ENCODE results near the gene PRSS56.

The PRSS56 gene

DNA sequence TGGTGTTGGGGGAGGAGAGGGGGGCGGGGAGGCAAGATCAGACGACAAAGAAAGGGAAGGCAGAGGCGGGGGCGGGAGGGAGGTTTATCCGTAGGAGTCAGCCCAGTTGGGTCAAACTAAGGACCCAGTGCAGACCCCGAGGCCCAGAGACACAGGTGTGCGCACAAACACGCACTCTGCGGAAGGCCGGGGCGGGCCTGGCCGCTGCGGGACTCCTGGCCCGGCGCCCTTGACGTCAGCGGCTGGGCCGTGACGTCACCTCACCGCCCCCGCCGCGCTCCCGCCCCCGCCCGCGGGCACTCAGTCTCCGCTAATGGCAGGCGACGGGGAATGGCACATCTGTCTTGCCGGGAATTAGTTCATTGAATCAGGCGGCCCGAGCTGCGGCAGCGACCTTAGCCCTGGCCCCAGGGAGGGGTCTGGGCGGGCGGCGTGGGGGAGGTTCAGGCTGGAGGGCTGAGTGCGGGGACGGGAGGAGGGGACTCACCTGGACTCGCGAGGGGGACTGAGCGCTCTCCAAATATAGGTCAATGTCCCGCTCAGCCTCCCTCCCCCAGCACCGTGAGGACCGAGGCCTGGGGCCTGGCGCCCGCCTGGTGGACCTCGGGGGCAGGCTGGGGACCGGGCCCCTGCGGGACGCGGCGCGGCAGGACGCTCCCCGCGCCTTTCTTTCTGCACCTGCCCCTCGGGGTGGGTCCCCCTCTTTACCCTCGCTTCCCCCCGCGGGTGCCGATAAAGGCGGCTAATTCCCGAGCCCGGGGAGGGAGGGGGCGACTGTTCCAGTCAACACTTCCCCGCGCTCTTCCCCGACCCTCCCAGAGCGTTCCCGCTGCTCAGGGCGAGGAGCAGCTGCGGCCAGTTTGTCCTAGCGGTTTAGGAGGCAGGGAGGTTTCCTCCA lies 17.0 kb upstream of the PRSS56 start:
- peak; percentile 50 for DNase-seq

DNA sequence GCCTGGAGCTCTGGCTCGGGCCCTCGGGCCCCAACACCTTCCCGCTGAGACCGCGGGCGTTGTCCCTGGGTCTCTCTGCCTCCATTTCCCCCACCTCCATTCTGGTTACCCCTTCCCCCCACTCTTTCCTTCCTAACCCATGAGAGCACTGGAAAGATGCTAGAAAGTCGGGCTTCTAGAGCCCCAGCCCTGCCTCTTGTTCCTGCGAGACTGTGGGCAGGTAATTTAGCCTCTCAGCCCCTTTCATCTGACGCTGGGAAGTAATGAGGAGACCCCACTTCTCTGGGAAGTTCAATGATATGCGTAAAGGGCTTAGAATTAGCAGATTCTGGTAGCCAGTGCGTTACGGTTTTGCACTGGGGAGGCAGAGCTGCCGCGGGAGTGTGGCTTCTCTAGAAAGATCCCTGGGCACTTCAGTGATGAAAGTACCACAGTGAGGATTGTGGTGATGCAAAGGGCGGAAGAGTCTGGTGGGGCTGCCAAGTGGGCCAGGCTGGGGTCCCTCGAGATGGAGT lies 16.3 kb upstream of the PRSS56 start:
- DNase-seq = no peak

DNA sequence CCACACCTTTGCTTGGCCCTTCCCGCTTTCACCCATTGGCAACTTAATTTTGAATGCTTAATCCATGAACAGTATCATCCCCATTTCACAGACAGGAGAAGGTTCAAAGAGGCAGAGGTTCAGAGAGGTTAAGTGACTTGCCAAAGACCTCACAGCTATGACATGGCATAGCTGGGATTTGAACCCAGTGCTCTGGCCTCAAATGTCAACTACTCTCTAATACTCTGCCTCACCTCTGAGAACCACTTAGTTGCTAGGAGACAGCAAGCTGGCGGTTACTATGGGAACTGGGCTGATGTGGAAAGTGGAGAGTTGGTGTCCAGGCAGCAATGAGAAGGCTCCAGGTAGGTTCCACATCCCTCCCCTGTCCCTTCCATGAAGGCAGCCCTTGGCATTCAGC lies 15.8 kb upstream of the PRSS56 start:
- no peak for DNase-seq

DNA sequence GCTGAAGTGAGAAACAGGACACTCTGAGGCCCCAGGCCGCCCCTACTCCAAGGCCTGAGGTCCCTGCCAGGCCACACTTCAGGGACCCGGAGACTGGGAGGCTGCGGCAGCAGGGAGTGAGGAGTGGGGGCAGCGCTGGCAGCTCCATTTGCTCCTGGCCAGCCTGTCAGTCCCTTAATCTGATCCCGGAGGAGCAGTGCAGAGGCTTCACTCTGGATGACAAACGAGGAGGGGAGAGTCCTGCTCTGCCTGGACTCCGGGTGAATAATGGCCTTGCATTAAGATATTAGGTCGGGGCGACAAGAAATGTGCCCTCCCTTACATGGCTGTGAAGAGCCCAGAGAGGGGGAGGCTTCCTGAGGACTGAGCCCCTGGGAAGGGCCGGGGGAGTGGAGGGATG lies 14.3 kb upstream of the PRSS56 start:
- DNase-seq = no peak

DNA sequence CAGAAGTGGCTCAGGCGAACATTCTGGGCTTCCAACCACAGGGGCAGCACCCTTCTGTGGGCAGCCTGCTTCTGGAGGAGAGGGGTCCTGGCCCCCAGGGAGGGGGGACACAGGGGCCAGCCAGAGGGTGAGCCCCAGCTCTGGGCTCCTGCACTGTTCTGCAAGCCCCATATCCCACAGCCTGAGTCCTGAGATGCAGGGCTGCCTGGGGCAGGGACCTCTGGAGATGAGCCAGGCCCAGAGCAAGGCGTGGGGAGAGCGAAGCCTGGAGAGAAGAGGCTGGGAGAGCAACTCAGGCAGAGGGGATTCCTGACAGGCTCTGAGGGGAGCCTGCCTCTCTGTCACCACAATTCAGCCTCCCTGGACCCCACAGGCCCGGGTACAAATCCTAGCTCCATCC lies 13.5 kb upstream of the PRSS56 start:
- DNase-seq = no peak

DNA sequence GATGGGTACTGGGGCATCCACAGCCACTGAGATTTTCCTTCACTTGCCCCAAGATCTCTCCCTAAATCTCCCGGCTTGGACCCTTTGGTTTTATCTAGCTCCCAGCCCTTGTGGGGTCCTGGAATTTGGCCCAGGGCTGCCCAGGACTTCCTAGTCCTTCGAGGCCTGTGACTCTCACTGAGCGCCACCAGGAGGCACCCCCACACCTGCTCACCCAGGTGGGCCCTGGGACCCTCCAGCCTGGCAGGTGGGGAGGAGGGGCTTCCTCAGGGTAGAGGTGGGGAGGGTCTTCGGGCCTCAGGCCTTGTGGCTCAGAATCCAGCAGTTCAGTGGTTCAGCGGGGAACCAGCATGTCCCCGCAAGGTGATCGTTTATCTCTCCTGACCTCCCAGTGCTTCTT lies 11.9 kb upstream of the PRSS56 start:
- no peak for DNase-seq

DNA sequence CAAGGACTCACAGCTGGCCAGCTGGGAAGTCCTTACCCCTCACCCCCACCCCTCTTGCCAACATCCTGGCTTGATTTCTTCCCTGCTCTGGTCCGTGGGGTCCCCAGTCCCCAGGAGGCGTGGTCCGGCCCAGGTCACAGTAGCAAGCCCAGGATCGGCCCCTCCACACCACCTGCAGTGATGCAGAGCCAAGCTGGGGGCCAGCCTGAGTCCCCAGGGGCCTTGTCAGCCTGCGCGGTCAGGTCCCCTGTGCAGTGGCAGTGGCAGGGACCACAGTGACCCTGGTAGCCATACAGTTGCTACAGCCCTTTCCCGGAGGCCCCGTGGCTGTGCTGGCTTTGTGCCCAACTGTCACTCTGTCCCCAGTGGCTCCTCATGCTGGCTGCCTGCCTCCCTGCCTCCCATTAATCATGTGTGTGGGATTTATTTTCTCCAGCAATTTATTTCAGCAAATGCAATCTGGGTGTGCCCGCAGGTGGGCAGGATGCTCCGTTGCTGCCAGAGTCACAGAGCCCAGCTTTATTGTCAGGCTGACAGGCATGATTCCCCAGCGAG lies 8.8 kb upstream of the PRSS56 start:
- no peak for DNase-seq

DNA sequence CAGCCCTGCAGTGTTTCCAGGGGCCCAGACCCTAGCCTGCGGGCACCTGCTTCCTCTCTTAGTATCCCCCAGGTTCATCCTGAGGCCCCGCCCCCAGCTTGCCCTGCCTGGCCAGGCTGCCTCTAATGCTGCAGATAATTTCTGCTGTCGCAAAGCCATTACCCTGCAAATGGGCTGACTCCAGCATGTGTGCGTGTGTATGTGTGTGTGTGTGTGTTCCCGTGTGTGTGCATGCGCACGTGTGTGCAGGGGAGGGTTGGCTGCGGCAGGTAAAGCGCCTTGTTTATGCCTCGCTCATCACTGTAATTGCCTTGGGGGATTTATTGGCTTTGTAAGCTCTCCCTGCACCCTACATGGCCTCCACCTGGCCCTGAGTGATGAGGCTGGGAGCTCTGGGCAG lies 7.6 kb upstream of the PRSS56 start:
- no peak for DNase-seq

DNA sequence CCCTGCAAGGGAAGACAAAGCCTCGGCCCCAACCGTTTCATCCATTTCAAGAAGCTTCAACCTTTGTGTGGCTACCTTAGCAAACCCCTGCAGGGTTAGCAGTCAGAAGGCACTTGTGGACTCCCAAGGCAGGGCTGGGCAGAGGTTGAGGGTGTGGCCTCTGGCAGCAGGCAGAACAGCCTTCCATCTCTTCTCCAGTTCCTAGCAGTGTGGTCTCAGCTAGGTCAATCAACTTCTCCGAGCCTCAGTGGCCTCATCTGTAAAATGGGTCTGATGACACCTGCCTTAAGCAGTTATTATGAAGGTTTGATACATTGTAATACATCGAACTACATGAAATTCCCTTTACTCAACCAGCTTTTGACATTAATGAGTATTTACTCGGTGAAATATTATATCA lies 6.8 kb upstream of the PRSS56 start:
- no peak for DNase-seq

DNA sequence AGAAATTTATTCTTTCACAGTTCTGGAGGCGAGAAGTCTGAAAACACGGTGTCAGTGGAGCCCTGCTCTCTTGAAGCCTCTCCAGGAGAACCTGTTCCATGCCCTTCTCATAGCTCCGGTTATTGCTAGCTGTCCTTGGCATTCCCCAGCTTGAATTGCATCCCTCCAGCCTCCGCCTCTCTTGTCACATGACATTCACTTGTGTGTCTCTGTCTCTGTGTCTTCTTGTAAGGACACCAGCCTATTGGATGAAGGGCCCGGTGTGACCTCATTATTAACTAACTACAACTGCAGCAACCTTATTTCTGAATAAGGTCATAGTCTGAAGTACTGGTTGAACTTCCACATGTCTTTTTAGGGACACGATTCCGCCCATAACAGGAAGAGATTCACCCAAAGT lies 4.5 kb upstream of the PRSS56 start:
- DNase-seq = no peak

DNA sequence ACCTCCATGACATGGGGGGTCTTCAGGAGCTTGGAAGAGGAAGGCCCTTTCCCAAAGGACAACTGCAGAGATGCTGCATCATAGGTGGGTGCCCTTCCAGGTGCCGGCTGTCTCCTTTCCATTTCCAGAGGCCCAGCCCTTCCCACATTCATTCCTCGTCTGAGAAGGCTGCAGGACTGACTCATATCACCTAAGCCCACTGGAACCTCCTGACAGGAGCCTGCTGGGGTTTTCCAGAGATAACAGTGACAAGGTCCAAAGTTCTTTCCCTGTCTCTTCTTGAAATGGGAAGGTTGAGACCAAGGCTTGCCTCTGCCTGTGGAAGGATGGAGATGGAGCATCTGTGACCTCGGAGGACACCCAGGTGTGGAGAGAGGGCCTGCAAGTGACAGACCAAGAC lies 3.6 kb upstream of the PRSS56 start:
- DNase-seq = no peak

DNA sequence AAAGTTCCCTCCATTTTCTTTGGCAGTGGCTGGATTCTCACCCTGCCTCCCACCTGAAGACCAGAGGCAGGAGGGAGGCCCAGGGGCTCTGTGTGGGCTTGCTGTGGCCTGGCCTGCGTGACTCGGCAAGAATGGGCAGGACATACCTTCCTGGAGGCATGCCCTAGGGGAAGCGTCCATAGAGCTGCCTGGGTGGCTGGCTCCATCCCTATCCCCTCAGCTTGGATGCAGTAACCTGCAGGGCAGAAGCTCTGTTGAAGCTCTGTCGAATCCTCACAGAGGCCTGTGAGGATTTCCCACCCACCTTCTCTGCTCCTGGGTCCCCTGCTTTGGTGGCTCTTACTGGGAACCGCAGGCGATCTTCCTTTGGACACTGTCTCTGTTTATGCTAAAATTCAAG lies 1.3 kb upstream of the PRSS56 start:
- DNase-seq = no peak

DNA sequence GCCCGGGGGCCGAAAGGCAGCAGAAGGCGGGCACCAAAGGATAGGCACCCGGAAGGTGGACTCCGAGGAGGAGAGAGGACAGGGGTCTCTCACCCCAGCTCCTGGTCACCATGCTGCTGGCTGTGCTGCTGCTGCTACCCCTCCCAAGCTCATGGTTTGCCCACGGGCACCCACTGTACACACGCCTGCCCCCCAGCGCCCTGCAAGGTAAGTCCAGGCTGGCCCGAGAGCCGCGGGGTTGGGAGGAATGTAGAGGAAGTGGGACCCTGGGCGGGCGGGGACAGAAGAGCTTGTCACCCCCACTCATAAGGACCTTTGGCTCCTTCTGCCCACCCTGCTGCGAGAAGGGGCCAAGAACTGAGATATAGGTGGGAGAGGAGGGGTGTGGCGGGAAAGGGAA lies 301 bp downstream of the PRSS56 start:
- no peak for DNase-seq

DNA sequence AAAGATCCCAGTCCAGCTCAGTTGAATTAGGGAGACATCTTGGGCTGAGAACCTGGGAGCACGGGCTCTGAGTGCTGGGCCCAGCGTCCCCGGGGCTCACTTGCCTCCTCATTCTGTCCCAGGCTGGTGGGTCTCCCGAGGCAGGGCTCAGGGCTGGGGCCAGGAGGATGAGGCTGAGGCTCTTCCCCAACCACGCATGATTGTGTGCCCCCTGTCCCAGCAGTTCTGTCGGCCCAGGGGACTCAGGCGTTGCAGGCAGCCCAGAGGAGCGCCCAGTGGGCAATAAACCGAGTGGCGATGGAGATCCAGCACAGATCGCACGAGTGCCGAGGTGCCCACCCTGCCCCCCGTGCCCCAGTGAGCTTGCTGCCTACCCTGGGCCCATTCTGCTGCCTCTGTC lies 910 bp downstream of the PRSS56 start:
- DNase-seq = no peak

DNA sequence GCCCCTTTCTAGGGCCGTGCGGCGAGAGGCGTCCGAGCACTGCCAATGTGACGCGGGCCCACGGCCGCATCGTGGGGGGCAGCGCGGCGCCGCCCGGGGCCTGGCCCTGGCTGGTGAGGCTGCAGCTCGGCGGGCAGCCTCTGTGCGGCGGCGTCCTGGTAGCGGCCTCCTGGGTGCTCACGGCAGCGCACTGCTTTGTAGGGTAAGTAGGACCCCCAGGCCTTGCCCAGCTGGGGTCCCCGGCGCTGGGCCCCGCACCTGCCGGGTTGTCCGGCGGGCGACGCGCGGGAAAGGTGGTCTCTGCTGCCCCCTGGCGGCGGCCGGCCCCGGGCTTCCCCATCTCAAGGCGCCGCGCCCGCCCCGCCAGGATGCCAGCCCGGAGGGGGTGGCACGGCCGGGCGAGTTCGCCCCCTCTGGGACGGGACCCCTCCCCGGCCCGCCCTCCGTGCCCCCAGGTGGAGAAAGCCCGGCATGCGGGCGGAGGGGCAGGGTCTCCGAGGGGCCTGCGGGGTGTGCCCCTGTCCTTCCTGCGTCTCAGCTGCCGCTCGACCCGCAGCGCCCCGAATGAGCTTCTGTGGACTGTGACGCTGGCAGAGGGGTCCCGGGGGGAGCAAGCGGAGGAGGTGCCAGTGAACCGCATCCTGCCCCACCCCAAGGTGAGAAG lies 1.9 kb downstream of the PRSS56 start:
- DNase-seq = peak; percentile 82

DNA sequence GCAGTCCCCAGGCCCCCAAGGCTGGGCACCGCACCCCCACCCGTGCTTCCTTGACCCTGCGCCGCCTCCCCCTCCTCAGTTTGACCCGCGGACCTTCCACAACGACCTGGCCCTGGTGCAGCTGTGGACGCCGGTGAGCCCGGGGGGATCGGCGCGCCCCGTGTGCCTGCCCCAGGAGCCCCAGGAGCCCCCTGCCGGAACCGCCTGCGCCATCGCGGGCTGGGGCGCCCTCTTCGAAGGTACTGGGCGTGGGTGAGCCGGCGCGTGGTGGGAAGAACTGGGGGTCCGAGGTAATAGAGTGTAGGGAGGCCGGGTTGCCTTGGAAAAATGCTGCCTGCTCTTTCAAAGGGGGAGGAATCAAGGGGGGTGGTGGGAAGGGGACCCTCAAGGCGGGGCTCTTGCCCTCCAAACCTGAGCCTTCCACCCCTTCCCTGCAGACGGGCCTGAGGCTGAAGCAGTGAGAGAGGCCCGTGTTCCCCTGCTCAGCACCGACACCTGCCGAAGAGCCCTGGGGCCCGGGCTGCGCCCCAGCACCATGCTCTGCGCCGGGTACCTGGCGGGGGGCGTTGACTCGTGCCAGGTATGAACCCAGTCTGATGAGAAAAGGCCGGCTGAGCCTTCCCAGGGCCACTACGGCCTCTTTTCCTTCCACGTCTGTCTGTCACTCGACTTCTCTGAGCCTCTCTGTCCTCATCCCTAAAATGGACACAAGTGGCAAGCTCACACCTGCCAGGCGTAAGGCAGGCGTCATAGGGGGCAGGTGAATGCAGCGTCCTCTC lies 2.6 kb downstream of the PRSS56 start:
- DNase-seq = no peak

DNA sequence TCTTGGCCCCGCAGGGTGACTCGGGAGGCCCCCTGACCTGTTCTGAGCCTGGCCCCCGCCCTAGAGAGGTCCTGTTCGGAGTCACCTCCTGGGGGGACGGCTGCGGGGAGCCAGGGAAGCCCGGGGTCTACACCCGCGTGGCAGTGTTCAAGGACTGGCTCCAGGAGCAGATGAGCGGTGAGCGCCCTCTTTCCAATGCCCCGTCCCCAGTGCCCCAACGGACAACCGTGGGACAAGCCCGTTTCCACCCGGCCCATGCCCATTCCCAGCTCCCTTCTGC lies 3.2 kb downstream of the PRSS56 start:
- DNase-seq = no peak

DNA sequence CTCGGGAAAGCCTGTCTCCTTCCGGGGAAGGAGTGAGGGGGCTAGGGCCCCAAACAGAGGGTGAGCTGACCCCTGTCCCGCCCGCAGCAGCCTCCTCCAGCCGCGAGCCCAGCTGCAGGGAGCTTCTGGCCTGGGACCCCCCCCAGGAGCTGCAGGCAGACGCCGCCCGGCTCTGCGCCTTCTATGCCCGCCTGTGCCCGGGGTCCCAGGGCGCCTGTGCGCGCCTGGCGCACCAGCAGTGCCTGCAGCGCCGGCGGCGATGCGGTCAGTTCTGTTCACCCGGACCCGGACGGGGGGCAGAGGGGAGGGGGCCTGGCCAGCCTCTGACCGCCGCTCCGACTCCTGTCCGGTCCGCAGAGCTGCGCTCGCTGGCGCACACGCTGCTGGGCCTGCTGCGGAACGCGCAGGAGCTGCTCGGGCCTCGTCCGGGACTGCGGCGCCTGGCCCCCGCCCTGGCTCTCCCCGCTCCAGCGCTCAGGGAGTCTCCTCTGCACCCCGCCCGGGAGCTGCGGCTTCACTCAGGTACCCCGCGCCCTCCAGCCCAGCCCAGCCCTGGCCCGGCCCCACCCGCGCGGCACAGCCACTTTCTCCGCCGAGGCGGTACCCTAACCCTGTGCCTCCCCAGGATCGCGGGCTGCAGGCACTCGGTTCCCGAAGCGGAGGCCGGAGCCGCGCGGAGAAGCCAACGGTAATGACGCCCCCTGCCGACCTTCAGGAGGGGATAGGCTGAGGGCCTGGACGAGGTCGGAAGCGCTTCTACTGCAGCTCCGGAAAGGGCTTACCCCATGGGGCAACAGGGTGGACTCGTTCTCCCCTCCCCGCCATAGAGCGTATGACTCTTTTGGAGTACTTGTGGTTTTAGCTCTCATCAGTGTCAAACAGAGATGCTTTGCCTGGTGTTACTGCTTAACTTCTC lies 3.8 kb downstream of the PRSS56 start:
- DNase-seq = no peak

DNA sequence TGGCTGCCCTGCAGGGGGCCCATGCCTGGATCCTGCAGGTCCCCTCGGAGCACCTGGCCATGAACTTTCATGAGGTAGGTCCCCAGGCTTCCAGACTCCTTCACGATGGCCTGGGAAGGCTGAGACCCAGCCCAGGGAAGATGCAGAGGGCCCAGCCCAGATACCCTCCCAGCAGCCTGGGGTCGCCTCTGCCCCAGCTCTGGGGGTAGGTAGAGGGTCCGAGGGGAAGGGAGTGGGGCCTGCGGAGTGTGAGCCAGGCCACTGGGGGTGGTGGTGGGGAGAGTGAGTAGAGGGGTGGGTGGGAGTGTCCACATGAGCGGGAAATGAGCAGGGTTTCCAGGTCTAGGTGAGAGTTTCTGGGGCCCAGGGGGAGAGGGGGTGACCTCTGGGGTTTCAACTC lies 4.6 kb downstream of the PRSS56 start:
- DNase-seq = no peak

DNA sequence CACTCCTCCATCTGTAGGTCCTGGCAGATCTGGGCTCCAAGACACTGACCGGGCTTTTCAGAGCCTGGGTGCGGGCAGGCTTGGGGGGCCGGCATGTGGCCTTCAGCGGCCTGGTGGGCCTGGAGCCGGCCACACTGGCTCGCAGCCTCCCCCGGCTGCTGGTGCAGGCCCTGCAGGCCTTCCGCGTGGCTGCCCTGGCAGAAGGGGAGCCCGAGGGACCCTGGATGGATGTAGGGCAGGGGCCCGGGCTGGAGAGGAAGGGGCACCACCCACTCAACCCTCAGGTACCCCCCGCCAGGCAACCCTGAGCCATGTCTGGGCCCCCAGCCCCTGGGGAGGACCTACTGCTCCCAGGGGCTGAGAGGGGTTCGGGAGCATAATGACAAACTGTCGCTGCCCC lies 5.0 kb downstream of the PRSS56 start:
- no peak for DNase-seq

DNA sequence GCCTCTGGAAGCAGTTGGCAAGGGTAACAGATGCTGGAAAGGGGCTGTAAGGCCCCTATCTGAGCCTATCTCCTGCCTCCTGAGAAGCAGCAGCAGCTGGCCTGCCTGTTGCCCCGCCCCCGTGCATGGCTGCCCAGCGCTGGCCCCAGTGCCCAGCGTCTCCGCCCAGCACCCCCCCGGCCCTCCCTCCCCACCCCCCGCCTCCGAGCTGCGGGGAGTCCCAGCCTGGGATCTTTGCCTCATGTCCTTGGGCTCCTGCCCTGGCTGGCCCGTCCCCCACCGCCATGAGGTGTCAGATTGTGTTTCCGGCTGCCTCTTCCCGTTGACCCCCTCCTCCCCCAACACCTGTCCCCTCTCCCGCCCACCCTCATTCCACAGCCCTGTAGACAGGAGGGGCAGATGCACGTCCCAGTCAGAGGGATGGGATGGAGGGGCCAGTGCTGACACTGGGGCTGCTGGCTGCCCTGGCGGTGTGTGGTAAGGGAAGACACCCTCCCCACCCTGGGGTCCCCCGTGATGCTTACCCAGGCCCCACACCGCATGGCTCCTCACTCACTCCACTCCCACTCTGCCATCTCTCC lies 5.7 kb downstream of the PRSS56 start, which contains the start of gene CHRND:
CHRND (plus strand) TSS at position 370 of the 581 bp plus-strand sequence; CDS start at position 426, 56 bp downstream.
- no peak for DNase-seq

All from activated CD4-positive, CD25-positive, alpha-beta regulatory T cell treated with anti-CD3 and anti-CD28 coated beads, Interleukin-2, amount 50 U/mL, for 72 hours (primary cell).